Endothelial cell of hepatic sinusoid (primary cell): ENCODE results near the gene PDS5B.
"Not testable (repeated sequence)": the region's sequence is repeated elsewhere in the genome, so short reads cannot be mapped to it uniquely, and the experiment has no call there.

Experiments
- in situ Hi-C: cut with HindIII; loops from 2 replicates; pipeline ENCODE4 v1.10.0; 2017; ENCODE audit warnings: low sequenced_read_pairs

The PDS5B gene

GRCh38 chr13:32722340-32722739 lies 136.1 kb downstream of the PDS5B start:
- in situ Hi-C loops, result no loop called here

- in situ Hi-C loops, result no loop called here
Observed at GRCh38 chr13:32723987-32724386, 137.7 kb downstream of the PDS5B start.

GRCh38 chr13:32726374-32727037 lies 140.3 kb downstream of the PDS5B start:
- in situ Hi-C loops, result no loop called here

GRCh38 chr13:32728327-32728726 lies 142.1 kb downstream of the PDS5B start:
- in situ Hi-C loops, result no loop called here

- in situ Hi-C loops, result not testable (repeated sequence)
Observed at GRCh38 chr13:32729097-32729496, 142.8 kb downstream of the PDS5B start.

GRCh38 chr13:32731074-32731473 lies 144.8 kb downstream of the PDS5B start:
- in situ Hi-C loops, result no loop called here

GRCh38 chr13:32731576-32731975 lies 145.3 kb downstream of the PDS5B start:
- in situ Hi-C loops, result no loop called here

- in situ Hi-C loops, result no loop called here
Observed at GRCh38 chr13:32733690-32734089, 147.4 kb downstream of the PDS5B start.

GRCh38 chr13:32734511-32734910 lies 148.3 kb downstream of the PDS5B start:
- in situ Hi-C loops, result no loop called here

GRCh38 chr13:32735859-32736258 lies 149.6 kb downstream of the PDS5B start:
- in situ Hi-C loops, result no loop called here

- in situ Hi-C loops, result no loop called here
Observed at GRCh38 chr13:32736648-32737047, 150.4 kb downstream of the PDS5B start.

GRCh38 chr13:32737111-32737571 lies 150.9 kb downstream of the PDS5B start:
- in situ Hi-C loops, result no loop called here

GRCh38 chr13:32737679-32738078 lies 151.4 kb downstream of the PDS5B start:
- in situ Hi-C loops, result no loop called here

- in situ Hi-C loops, result no loop called here
Observed at GRCh38 chr13:32745509-32745908, 159.3 kb downstream of the PDS5B start.

- in situ Hi-C loops, result no loop called here
Observed at GRCh38 chr13:32746474-32746873, 160.2 kb downstream of the PDS5B start.

- in situ Hi-C loops, result no loop called here
Observed at GRCh38 chr13:32748305-32748704, 162.1 kb downstream of the PDS5B start.

- in situ Hi-C loops, result loop anchor here (5.0 kb wide), 1 partner anchor 56 kb away; no protein-coding TSS in a partner anchor
Observed at GRCh38 chr13:32751340-32751739, 165.1 kb downstream of the PDS5B start.

GRCh38 chr13:32752311-32752710 lies 166.1 kb downstream of the PDS5B start:
- in situ Hi-C loops, result loop anchor here (5.0 kb wide), 1 partner anchor 55 kb away; no protein-coding TSS in a partner anchor

- in situ Hi-C loops, result loop anchor here (5.0 kb wide), 1 partner anchor 54 kb away; no protein-coding TSS in a partner anchor
Observed at GRCh38 chr13:32752997-32753606, 166.8 kb downstream of the PDS5B start.

- in situ Hi-C loops, result loop anchor here (5.0 kb wide), 1 partner anchor 53 kb away; no protein-coding TSS in a partner anchor
Observed at GRCh38 chr13:32754179-32754578, 167.9 kb downstream of the PDS5B start.

GRCh38 chr13:32759152-32759551 lies 172.9 kb downstream of the PDS5B start:
- in situ Hi-C loops, result no loop called here

- in situ Hi-C loops, result no loop called here
Observed at GRCh38 chr13:32761472-32761871, 175.2 kb downstream of the PDS5B start.
